Esophagus squamous epithelium (tissue), 5 donors: ENCODE data around the gene VILL. TPM values are rescaled to one million over a fixed set of nuclear protein-coding genes. Genes with fewer than 3 reads are reported as not detected.

ENCODE experiments used
- DNase-seq: peaks from one replicate; lab custom pipeline; 2025; lab: John Stamatoyannopoulos, UW
- H3K27ac ChIP-seq, 4 donors: fragments of 200-600 bp; sonication (generic); one replicate each; pipeline ENCODE4 v1.5.1; 2016 to 2019; ENCODE audit warnings: mild to moderate bottlenecking in 1 of 4
- H3K27me3 ChIP-seq, 4 donors: fragments of 200-600 bp; sonication (generic); 1 replicate in 3 of 4; 2 replicates in 1 of 4; pipeline versions ENCODE4 v1.5.1 to v1.6.0; 2017 to 2021; ENCODE audit warnings: antibody characterized with exemption in 1 of 4
- H3K36me3 ChIP-seq, 3 donors: fragments of 200-600 bp; sonication (generic); one replicate each; pipeline ENCODE4 v1.5.1; 2016 to 2019
- H3K4me1 ChIP-seq, 3 donors: fragments of 200-600 bp; sonication (generic); one replicate each; pipeline ENCODE4 v1.5.1; 2017 to 2019
- H3K4me3 ChIP-seq, 4 donors: fragments of 200-600 bp; sonication (generic); 1 replicate in 3 of 4; 2 replicates in 1 of 4; pipeline ENCODE4 v1.5.1; 2016 to 2019; ENCODE audit warnings: mild to moderate bottlenecking in 2 of 4, moderate library complexity in 1 of 4
- H3K9me3 ChIP-seq, 3 donors: fragments of 200-600 bp; sonication (generic); one replicate each; pipeline ENCODE4 v1.5.1; 2016 to 2019
- POLR2A ChIP-seq, 4 donors: fragments of 450-650 bp; IDR thresholded peaks; one replicate each; pipeline ENCODE4 v1.6.1; 2017; ENCODE audit warnings: antibody characterized with exemption in 4 of 4, mild to moderate bottlenecking in 4 of 4, moderate library complexity in 3 of 4
- WGBS, 2 donors: methylation state at CpG; one replicate each; pipeline ENCODE4 v1.1.5; 2018; 5-methylcytosine and 5-hydroxymethylcytosine counted together
- intact Hi-C: fragments of 100-400 bp; cut with DNase I; formaldehyde crosslinking; loops from one replicate; pipeline ENCODE4 v1.15.0; 2022
- total RNA-seq, 4 donors: library from RNA; depleted of rRNA; stranded (reverse); fragments of >200 nt; gene quantifications; one replicate each; pipeline ENCODE4 v1.1.0, GENCODE V29; 2016
- TF ChIP-seq, protein P1 (sequence below), 6 experiments: fragments of 450-650 bp in 4 of 6; fragments of 200-600 bp in 2 of 6; sonication (generic) in 2 of 6; IDR thresholded peaks; one replicate each; pipeline ENCODE4 v1.5.1; 2016 to 2019; ENCODE audit warnings: antibody characterized with exemption in 6 of 6, mild to moderate bottlenecking in 4 of 6, moderate library complexity in 4 of 6
- donor health status: DM: yes; HTN: yes; CAD: no.

The VILL gene
- total RNA-seq, 4 donors from 2014 or later, result 5.5 to 13.0 (median 6.1) TPM

DNA sequence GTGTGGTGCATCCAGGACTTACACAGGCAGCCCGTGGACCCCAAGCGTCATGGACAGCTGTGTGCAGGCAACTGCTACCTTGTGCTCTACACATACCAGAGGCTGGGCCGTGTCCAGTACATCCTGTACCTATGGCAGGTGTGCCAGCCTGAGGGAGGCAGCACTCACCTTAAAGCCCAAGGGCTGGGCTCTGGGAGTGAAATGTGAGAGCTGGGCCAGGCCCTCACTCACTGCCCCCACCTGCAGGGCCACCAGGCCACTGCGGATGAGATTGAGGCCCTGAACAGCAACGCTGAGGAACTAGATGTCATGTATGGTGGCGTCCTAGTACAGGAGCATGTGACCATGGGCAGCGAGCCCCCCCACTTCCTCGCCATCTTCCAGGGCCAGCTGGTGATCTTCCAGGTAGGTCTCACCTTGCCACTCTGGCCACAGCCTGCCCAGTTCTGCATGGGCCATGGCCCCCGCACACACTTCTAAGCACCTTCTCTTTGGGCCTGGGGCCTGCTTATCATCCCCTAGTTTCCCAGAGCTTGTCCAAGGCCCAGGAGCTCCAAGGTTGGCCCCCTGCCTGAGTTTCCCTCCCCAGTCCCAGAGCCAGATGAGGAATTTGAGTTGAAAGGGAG, 11.0 kb downstream of the VILL start:
- H3K9me3 ChIP-seq, result no peaks in the 10 kb centered on the region
- WGBS, 2 donors, result 82 to 94% methylated on average over 7 to 8 of the region's 9 CpGs
- intact Hi-C loops, result no loop called here
- H3K4me1 ChIP-seq, result peaks cover 17 to 57% (median 21%) of the 10 kb centered on the region in 3 donors
- no peak overlapping the region for H3K27ac ChIP-seq
- no peak for TF ChIP-seq POLR2A (IDR thresholded peaks at IDR 0.05)
- TF ChIP-seq, protein P1, sequence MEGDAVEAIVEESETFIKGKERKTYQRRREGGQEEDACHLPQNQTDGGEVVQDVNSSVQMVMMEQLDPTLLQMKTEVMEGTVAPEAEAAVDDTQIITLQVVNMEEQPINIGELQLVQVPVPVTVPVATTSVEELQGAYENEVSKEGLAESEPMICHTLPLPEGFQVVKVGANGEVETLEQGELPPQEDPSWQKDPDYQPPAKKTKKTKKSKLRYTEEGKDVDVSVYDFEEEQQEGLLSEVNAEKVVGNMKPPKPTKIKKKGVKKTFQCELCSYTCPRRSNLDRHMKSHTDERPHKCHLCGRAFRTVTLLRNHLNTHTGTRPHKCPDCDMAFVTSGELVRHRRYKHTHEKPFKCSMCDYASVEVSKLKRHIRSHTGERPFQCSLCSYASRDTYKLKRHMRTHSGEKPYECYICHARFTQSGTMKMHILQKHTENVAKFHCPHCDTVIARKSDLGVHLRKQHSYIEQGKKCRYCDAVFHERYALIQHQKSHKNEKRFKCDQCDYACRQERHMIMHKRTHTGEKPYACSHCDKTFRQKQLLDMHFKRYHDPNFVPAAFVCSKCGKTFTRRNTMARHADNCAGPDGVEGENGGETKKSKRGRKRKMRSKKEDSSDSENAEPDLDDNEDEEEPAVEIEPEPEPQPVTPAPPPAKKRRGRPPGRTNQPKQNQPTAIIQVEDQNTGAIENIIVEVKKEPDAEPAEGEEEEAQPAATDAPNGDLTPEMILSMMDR (IDR thresholded peaks at IDR 0.05), result peak in 1 of 6 experiments; percentile 8
- H3K36me3 ChIP-seq, result peaks cover 0 to 50% (median 4%) of the 10 kb centered on the region in 3 donors
- H3K27me3 ChIP-seq, result no peaks in the 10 kb centered on the region
- H3K4me3 ChIP-seq, result no peak overlapping the region
- no peak for DNase-seq

DNA sequence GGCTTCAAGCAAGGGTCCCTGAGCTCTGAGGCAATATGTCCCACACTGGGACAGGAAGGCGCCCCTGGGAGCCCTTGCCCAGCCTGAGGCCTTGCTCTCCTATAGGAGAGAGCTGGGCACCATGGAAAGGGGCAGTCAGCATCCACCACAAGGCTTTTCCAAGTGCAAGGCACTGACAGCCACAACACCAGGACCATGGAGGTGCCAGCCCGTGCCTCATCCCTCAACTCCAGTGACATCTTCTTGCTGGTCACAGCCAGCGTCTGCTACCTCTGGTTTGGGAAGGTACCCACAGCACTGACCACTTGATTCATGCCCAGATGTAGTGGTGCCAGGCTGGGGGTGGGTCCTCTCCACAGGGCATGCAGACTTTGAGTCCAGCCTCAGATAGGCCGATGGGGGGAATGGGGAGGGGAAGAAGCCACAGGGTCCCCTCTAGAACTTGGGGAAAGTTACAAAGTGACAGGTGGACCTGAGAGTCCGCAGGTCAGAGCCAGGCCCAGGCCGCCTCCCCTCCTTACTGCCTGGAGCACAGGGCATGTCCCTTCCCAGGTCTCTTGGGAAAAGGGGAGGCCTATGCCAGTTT, 11.8 kb downstream of the VILL start:
- TF ChIP-seq, protein P1 (IDR thresholded peaks at IDR 0.05), result no peak
- no peak for TF ChIP-seq POLR2A (IDR thresholded peaks at IDR 0.05)
- 84 to 100% methylated on average over 3 to 5 of the region's 6 CpGs for WGBS, 2 donors
- peaks cover 17 to 49% (median 18%) of the 10 kb centered on the region in 3 donors for H3K4me1 ChIP-seq
- no peak overlapping the region for H3K27ac ChIP-seq
- no peak overlapping the region for H3K4me3 ChIP-seq
- H3K9me3 ChIP-seq, result no peaks in the 10 kb centered on the region
- no peak for DNase-seq
- intact Hi-C loops, result no loop called here
- H3K36me3 ChIP-seq, result peaks cover 0 to 58% (median 5%) of the 10 kb centered on the region in 3 donors
- H3K27me3 ChIP-seq, result no peaks in the 10 kb centered on the region

DNA sequence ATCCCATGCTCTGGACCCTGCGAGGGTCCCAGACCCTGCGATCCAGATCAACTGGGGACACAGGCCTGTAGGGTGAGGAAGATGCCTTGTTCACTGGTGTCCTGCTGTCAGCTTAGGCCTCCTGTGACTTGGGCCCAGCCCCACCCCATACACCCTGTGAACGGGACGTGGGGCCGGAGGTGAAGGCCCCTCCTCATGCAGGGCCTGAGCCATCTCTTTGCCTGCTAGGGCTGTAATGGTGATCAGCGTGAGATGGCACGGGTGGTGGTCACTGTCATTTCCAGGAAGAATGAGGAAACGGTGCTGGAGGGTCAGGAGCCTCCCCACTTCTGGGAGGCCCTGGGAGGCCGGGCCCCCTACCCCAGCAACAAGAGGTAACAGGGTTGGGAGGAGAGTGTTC, 12.4 kb downstream of the VILL start:
- no peak for DNase-seq
- H3K27me3 ChIP-seq, result no peaks in the 10 kb centered on the region
- TF ChIP-seq POLR2A (IDR thresholded peaks at IDR 0.05), result no peak
- TF ChIP-seq, protein P1 (IDR thresholded peaks at IDR 0.05), result no peak
- H3K4me1 ChIP-seq, result peaks cover 12 to 43% (median 16%) of the 10 kb centered on the region in 3 donors
- intact Hi-C loops, result no loop called here
- no peaks in the 10 kb centered on the region for H3K9me3 ChIP-seq
- peak overlapping the region in 2 of 4 donors; percentile 6 to 66 for H3K27ac ChIP-seq
- H3K36me3 ChIP-seq, result peaks cover 0 to 59% (median 5%) of the 10 kb centered on the region in 3 donors
- no peak overlapping the region for H3K4me3 ChIP-seq
- no CpG with 5 or more reads among the region's 9 CpGs for WGBS, 2 donors

DNA sequence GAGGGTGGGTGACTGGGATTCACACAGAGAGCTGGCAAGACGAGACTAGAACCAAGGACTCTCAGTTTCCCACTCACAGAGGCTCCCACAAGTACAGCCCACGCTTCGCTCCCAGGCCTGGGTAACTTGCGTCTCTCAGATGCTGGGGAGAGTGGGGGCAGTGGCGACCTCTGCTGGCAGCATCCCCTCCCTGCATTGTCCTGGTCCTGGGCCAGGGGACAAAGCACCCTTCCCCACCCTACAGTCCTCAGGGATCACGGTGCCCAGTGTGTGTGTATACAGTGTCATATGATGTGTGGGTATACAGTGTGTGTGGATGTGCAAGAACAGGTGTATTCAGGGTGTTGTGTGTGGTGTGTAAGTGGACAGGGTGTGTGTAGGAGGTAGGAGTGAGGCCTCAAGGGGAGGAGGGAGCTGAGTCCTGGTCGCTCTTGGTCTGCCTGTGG, 12.8 kb downstream of the VILL start:
- Histone ChIP-seq H3K4me3 (no peak overlapping the region), H3K4me1 (peaks cover 8 to 39% (median 12%) of the 10 kb centered on the region in 3 donors), H3K27ac (peak overlapping the region in 2 of 4 donors; percentile 55 to 66), H3K36me3 (peaks cover 0 to 64% (median 5%) of the 10 kb centered on the region in 3 donors), H3K9me3 (no peaks in the 10 kb centered on the region), H3K27me3 (no peaks in the 10 kb centered on the region)
- intact Hi-C loops, result no loop called here
- TF ChIP-seq, protein P1 (IDR thresholded peaks at IDR 0.05), result peak; percentile 63 to 87 (median 74)
- no peak for TF ChIP-seq POLR2A (IDR thresholded peaks at IDR 0.05)
- DNase-seq, result no peak
- 56 to 57% methylated on average over 6 of the region's 7 CpGs for WGBS, 2 donors

DNA sequence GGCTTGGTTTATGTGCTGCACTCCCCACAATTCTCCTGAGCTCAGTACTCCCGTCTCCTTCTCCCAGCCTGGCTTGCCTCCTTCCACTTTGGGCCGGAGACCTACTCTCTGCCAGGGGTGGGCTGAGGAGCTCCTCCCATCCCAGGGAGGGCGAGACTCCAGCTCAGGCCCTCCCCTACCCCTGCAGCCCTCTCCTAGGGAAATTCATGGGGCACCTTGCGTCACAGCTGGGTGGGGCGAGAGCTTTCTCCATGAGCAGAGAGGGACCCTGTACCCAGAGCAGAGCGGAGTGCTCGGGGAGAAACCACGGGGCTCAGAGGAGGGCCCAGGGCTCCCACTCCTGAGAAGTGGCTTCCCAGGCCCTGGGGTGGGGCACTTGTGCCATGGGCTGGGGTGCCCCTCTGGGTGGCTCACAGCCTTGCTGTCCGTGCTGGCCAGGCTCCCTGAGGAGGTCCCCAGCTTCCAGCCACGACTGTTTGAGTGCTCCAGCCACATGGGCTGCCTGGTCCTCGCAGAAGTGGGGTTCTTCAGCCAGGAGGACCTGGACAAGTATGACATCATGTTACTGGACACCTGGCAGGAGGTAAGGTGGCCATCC, 13.3 kb downstream of the VILL start:
- WGBS, 2 donors, result 71 to 76% methylated on average over 2 of the region's 11 CpGs
- no peaks in the 10 kb centered on the region for H3K9me3 ChIP-seq
- intact Hi-C loops, result no loop called here
- H3K27me3 ChIP-seq, result no peaks in the 10 kb centered on the region
- peaks cover 5 to 35% (median 9%) of the 10 kb centered on the region in 3 donors for H3K4me1 ChIP-seq
- peaks cover 0 to 69% (median 5%) of the 10 kb centered on the region in 3 donors for H3K36me3 ChIP-seq
- H3K27ac ChIP-seq, result peak overlapping the region in 2 of 4 donors; percentile 55 to 66
- DNase-seq, result no peak
- TF ChIP-seq, protein P1 (IDR thresholded peaks at IDR 0.05), result no peak
- TF ChIP-seq POLR2A (IDR thresholded peaks at IDR 0.05), result no peak
- no peak overlapping the region for H3K4me3 ChIP-seq
